Skeletal muscle satellite cell (primary cell): ENCODE measurements around the gene ZNF500. TPM values are rescaled to one million over a fixed set of nuclear protein-coding genes. Genes with fewer than 3 reads are reported as not detected.

Experiments
- H3K27me3 ChIP-seq: 2 replicates; pipeline ENCODE4 v1.7.0; 2013; ENCODE audit warnings: low read length; ENCODE audit not compliant: control insufficient read depth, insufficient read depth
- H3K36me3 ChIP-seq: 2 replicates; pipeline ENCODE4 v1.7.0; 2013; ENCODE audit warnings: mild to moderate bottlenecking, control low read depth, low read length; ENCODE audit not compliant: insufficient read depth
- H3K4me1 ChIP-seq: 2 replicates; pipeline ENCODE4 v1.7.0; 2013; ENCODE audit warnings: low read length; ENCODE audit not compliant: control insufficient read depth, insufficient read depth
- H3K4me2 ChIP-seq: 2 replicates; pipeline ENCODE4 v1.7.0; 2013; ENCODE audit warnings: mild to moderate bottlenecking, low read length
- H3K4me3 ChIP-seq: 2 replicates; pipeline ENCODE4 v1.7.0; 2013; ENCODE audit warnings: low read length
- H3K9ac ChIP-seq: 2 replicates; pipeline ENCODE4 v1.7.0; 2013; ENCODE audit warnings: mild to moderate bottlenecking, low read depth, low read length, moderate library complexity
- H3K9me3 ChIP-seq: replicated peaks from 2 replicates; pipeline ENCODE4 v1.7.0; 2013; ENCODE audit warnings: mild to moderate bottlenecking, control low read depth, low read length
- total RNA-seq: library from RNA; depleted of rRNA; stranded (reverse); fragments of >200 nt; gene quantifications from 2 replicates; pipeline ENCODE4 v1.2.3, GENCODE V29; 2012; rRNA removed

Gene ZNF500
- total RNA-seq, result 9.6 and 12.4 TPM in 2 replicates

DNA sequence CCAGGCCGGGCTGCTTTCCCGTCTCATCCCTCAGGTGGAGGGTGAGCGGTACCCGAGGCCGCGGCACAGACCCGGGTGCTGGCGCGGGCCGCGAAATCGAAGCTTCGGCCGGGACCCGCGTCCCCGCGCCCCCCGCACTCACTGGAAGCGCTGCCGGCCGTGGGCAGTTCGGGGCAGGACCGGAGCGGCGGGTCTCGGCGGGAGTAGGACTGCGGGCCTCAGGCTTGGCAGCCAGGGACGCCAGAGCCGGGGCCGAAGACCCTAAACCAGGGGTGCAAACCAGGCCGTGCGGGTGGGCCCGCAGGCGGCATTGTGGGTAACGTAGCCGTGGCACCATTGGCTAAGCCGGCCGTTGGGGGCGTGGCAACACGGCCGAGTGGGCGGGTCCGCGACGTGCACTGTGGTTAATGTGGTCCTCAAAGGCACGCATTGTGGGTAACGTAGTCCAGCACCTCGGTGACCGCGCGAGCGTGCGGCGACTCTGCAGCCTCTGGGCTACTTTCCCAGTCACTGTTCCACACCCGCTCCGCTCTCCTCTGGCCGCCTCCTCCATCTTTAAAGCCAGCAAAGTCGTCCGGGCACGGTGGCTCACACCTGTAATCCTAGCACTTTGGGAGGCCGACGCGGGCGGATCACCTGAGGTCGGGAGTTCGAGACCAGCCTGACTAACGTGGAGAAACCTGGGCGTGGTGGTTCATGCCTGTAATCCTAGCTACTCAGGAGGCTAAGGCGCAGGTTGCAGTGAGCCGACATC, at the start of gene ZNF500:
Gene ZNF500 (minus strand): TSS at position 288 of the 754 bp plus-strand sequence. CDS start 1,184 bp downstream, outside the sequence.
- Histone ChIP-seq H3K4me3 (peak within 1 kb of the TSS; percentile 97), H3K36me3 (peaks cover 26% of the 10 kb centered on the region), H3K9me3 (no peaks in the 10 kb centered on the region), H3K27me3 (no peaks in the 10 kb centered on the region), H3K4me2 (peak within 1 kb of the TSS; percentile 97), H3K4me1 (peaks cover 18% of the 10 kb centered on the region), H3K9ac (peak within 1 kb of the TSS; percentile 98)

DNA sequence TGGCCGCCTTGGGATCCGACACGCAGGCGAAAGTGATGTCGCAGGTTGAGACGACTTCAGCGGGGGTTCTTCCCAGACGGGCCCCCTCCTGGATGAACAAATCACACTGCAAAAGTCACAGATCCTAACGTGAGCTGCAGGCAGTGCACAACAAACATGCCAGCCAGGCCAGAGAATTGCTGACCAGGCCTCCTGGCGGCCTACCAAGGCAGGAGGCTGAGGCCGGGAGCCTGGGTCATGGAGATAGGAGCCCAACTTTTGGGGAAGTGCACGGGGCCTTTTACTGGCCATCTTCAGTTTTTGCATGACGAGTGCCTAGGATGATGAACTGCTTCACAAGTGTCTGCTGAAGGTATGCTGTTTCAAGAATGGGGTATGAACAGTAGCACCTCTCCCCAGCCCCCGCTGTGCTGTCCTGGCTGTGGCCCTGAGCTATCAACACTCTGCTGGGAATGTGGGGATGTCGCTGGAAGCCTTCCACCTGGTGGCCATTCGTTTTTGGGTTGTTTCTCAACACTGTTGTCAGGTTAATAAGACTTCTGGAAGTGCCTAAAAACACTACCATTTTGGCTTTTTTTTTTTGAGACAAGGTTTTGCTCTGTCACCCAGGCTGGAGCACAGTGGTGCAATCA, 47.7 kb upstream of the ZNF500 start:
- no peak overlapping the region for H3K4me2 ChIP-seq
- peaks cover 50% of the 10 kb centered on the region for H3K36me3 ChIP-seq
- H3K9me3 ChIP-seq, result no peaks in the 10 kb centered on the region
- H3K27me3 ChIP-seq, result no peaks in the 10 kb centered on the region
- H3K4me3 ChIP-seq, result no peak overlapping the region
- H3K9ac ChIP-seq, result no peak overlapping the region
- H3K4me1 ChIP-seq, result no peaks in the 10 kb centered on the region

DNA sequence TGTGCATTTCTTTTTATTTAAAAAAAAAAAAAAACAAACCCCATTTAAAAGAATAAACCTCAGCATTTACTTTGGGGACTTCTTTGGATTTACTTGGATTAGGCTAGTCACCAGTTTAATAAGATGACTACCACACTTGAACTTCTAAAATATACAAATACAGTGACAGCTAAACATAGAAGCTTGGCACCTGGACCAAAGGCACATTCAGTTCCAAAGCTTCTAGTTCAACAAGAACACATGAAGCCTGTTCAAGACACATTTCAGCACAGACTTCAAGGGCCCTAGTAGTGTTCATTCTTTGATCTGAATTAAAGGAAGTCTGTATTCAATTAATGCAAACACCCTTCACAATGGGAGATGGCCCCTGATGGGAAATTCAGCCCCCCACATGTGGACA, 47.1 kb upstream of the ZNF500 start:
- no peaks in the 10 kb centered on the region for H3K9me3 ChIP-seq
- no peak overlapping the region for H3K9ac ChIP-seq
- H3K36me3 ChIP-seq, result peaks cover 44% of the 10 kb centered on the region

DNA sequence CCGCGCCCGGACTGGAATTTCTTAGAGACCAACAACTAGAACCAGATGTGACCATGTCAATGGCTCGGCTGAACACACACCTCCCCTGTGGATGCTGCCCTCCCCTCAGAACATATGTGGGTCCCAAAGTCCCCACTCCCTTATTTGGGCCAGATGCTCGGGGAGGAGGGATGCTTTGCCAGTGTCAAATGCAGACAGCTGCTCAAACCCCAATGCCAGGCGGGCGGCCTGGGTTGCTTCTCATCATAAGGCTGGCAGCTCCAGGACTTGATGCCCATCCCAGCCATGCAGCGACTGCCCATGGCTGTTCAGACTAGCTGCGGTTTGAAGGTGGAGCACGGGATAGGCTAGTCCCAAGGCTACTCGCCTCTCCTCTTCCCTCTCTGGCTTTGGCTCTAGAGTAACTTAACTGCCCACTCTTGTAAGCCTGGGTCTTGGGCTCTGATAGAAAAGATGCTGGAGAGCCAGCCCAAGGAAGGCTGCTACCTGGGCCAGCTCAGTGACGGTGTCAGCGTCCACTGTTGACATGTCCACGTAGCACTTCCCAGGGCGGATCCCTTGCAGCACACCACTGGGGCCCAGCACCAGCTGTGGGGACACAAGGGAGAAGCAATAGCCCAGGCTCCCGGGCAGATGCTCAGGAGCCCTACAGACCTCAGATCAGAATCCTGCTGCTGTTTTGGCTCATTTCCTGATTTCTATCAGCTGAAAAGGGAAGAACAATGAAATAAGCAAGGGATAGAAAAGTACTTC, 46.5 kb upstream of the ZNF500 start:
- no peak overlapping the region for H3K4me3 ChIP-seq
- H3K9ac ChIP-seq, result no peak overlapping the region
- peaks cover 48% of the 10 kb centered on the region for H3K36me3 ChIP-seq
- H3K4me1 ChIP-seq, result no peaks in the 10 kb centered on the region
- no peaks in the 10 kb centered on the region for H3K9me3 ChIP-seq
- H3K4me2 ChIP-seq, result no peak overlapping the region
- H3K27me3 ChIP-seq, result no peaks in the 10 kb centered on the region

More for the DNA sequence above, 47.1 kb upstream of the ZNF500 start:
- Histone ChIP-seq H3K4me3 (no peak overlapping the region), H3K27me3 (no peaks in the 10 kb centered on the region), H3K4me2 (no peak overlapping the region), H3K4me1 (no peaks in the 10 kb centered on the region)

DNA sequence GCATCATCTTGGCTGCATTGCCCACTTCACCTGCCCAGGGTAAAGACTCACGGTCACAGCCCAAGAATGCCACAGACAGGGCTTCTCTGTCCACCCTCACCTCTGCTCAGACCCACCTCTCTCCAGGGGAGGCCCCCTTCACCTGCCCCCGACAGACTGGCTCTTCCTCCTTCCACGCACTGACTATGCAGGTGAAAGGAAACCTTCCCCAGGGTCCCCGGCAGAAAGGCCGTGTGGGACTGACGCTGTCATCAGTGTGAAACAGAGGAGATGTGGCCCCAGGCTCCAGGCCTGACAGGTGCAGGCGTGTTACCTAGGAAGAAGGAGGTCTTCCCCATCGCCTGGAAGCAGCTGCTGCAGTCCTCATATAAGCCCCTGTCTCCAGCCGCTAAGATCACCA, 44.8 kb upstream of the ZNF500 start:
- no peak overlapping the region for H3K4me2 ChIP-seq
- peaks cover 47% of the 10 kb centered on the region for H3K36me3 ChIP-seq
- no peaks in the 10 kb centered on the region for H3K4me1 ChIP-seq
- H3K27me3 ChIP-seq, result no peaks in the 10 kb centered on the region
- H3K9ac ChIP-seq, result no peak overlapping the region
- no peaks in the 10 kb centered on the region for H3K9me3 ChIP-seq
- H3K4me3 ChIP-seq, result no peak overlapping the region

DNA sequence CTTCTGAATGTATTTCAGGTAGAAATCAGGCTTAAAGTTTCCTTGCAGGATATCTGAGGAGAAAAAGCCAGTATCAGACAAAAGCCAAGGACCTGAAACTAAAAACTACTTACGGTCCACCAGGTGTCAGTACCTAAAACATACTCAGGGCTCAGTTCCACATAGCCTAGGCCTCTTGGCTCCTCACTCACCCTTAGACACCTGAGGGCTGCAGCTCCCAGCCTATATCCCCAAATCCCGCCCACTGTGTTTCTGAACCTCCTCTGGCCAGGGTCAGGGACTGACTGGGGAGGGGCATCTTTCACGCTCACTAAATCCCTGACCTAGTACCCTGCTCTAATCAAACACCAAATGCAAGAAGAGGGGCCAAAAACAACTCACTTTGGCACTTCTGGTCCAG, 44.3 kb upstream of the ZNF500 start:
- Histone ChIP-seq H3K9ac (no peak overlapping the region), H3K4me2 (no peak overlapping the region), H3K4me1 (no peaks in the 10 kb centered on the region), H3K27me3 (no peaks in the 10 kb centered on the region), H3K36me3 (peaks cover 45% of the 10 kb centered on the region), H3K4me3 (no peak overlapping the region), H3K9me3 (no peaks in the 10 kb centered on the region)

DNA sequence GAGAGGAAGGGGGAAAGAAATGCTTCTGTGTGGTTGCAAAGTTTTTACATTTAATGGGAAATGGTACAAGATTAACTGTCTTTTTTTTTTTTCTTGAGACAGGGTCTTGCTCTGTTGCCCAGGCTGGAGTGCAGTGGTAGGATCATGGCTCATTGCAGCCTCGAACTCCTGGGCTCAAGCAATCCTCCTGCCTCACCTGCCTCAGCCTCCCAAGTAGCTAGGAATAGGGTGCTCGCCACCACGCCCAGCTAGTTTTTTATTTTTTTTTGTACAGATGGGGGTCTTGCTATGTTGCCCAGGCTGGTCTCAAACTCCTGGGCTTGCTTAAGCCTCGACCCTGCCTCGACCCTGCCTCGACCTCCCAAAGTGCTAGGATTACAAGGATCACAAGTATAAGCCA, 39.3 kb upstream of the ZNF500 start:
- Histone ChIP-seq H3K4me2 (no peak overlapping the region), H3K36me3 (peaks cover 23% of the 10 kb centered on the region), H3K9me3 (no peaks in the 10 kb centered on the region), H3K4me3 (no peak overlapping the region), H3K27me3 (no peaks in the 10 kb centered on the region), H3K4me1 (peaks cover 12% of the 10 kb centered on the region), H3K9ac (no peak overlapping the region)

DNA sequence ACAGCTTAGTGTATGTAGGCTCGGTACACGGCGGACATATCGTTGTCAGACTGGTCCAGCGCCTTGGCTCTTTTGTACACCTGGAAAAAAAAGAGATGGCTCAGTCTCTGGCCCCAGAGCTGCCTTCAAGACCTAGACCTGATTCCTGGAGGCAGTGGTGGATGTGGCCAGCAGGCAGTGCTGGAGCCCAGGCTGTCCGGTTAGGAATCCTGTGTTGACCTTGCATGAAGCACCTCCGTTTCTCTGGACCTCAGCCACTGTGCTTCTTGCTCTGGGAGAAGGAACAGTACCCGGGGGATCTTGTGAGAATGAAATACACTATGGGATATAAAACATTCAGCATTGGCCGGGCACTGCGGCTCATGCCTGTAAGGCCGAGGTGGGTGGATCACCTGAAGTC, 38.3 kb upstream of the ZNF500 start:
- peaks cover 20% of the 10 kb centered on the region for H3K36me3 ChIP-seq

DNA sequence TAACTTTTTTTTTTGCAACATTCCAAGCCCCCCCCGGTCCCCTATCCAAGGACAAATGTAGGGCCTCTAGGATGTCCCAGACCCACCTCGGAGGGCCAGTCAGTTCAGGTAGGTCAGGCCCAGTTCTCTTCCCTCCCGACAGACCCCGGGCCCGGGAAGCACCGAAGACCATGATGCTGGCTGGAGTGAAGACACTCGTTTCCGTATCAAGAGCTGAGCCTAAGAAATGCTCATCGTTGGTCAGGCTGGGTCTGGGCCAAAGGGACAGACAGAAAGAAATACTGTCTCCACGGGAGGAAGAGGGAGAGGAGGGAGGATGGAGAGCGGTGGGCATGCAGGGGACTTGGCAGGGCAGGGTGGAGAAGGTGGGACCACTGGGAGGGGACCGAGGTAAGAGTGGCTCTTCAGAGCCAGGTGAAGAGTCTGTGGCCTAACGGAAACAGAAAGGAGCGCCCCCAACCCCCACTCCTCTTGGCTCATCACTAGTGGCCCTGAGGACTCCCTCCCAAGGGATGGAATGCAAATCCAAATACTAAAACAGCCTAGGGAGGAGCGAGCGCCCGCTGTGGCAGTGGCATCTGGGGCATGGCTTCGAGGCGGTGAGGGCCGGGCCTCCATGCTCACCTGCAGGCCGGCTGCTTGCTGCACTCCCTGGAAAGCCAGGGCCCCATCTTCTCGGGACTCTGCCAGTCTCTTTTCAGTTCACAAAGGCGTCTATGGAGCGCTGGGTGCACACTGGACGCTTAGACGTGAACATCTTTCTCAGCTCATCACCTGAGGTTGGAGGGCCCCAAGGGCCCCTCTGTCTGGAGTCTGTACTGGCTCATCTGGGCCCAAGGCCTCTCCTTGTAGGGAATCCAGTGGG, 37.2 kb upstream of the ZNF500 start:
- Histone ChIP-seq H3K9me3 (no peaks in the 10 kb centered on the region), H3K4me2 (no peak overlapping the region), H3K4me3 (no peak overlapping the region), H3K4me1 (peaks cover 13% of the 10 kb centered on the region), H3K27me3 (no peaks in the 10 kb centered on the region), H3K9ac (no peak overlapping the region), H3K36me3 (peaks cover 20% of the 10 kb centered on the region)

More for the DNA sequence above, 38.3 kb upstream of the ZNF500 start:
- no peak overlapping the region for H3K9ac ChIP-seq
- no peaks in the 10 kb centered on the region for H3K27me3 ChIP-seq
- H3K4me1 ChIP-seq, result peaks cover 13% of the 10 kb centered on the region
- no peaks in the 10 kb centered on the region for H3K9me3 ChIP-seq
- no peak overlapping the region for H3K4me3 ChIP-seq
- H3K4me2 ChIP-seq, result no peak overlapping the region

DNA sequence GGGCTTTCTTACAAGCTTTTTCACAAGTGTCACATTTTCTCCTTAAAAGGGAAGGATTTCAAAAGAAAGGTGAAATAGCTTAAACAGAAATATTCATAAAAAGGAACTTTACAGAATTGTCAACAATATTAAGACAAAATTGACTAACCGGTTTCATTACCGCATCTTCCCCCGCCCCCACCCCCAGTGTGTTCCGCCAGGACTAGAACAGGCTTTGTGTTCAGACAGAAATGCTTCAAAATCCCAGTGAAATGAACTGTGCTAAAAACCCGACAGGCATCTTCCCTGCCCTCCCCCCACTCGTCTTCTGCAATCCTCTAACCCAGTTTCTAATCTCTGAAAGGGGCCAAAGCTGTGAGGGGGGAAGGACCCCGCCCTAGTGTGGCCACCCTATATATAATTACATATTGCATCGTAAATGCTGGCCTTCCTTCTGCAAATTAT, 36.5 kb upstream of the ZNF500 start:
- Histone ChIP-seq H3K9me3 (no peaks in the 10 kb centered on the region), H3K9ac (peak overlapping the region; percentile 71), H3K27me3 (no peaks in the 10 kb centered on the region), H3K4me1 (peaks cover 13% of the 10 kb centered on the region), H3K4me3 (peak overlapping the region; percentile 94), H3K36me3 (peaks cover 16% of the 10 kb centered on the region), H3K4me2 (peak overlapping the region; percentile 92)
